Measurements from ENCODE around the gene JOSD2.

The JOSD2 gene

GRCh38 chr19:50512999-50513745, 2.2 kb upstream of the JOSD2 start:
- DNase-seq = no peak

GRCh38 chr19:50512112-50512998, 1.4 kb upstream of the JOSD2 start:
- no peak for DNase-seq

- DNase-seq = peak; percentile 45
Measured at GRCh38 chr19:50510700-50511068, 307 bp downstream of the JOSD2 start.

DNA sequence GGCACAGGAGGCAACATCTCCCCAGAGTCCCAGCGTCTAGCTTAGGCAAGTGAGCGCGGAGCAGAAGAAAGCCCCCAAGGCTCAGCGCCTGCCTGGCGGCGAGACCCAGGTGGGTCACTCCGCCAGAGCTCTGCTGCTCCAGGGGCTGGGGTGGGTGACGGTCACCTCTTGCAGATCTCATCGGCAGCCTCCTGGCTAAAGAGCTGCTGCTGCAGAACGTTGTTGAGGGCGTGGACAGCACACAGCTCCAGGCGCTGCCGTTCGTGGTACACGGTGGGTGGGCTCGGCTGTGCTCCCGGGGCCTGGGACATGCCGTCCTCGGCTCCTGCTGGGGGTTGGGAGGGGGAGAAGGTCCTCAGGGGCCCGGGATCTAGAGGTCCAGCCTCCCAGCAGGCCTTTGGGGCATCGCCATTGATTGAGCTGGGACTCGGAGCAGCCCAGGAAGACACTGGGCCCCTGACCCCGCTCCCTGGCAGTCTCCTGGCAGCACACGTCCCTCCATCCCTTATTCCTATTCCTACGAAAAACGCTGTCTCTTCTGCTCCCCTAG, 795 bp downstream of the JOSD2 start:
- no peak for DNase-seq

DNA sequence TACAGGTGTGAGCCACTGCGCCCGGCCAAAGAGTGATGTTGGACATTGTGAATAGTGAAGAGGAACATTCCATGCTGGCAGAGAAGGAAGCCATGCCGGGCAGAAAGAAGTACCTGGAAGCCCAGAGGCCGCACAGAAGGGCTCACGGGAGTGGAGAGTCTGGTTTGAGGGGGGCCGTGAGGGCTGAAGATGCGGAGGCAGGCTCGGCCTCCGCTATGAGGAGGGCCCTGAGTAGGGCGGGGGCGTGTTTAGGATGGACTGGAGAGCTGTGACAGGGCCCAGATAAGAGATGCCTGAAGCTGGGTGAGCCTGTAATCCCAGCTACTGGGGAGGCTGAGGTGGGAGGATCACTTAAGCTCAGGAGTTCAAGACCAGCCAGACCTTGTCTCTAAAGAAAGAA, 1.6 kb downstream of the JOSD2 start:
- no peak for DNase-seq

DNA sequence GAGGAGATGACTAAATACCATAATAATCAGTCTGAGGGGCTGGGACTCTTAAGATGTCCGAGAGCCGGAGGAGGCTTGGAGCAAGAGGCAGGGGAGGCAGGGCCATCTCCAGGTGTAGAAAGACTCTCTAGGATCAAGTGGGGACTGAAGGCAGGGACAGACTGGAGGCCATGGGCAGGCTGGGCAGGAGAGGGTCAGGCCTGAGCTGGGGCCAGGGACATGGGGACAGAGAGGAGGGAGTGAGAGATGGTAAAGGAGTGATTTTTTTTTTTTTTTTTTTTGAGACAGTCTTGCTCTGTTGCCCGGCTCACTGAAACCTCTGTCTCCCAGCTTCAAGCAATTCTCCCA, 2.2 kb downstream of the JOSD2 start:
- DNase-seq = no peak

DNA sequence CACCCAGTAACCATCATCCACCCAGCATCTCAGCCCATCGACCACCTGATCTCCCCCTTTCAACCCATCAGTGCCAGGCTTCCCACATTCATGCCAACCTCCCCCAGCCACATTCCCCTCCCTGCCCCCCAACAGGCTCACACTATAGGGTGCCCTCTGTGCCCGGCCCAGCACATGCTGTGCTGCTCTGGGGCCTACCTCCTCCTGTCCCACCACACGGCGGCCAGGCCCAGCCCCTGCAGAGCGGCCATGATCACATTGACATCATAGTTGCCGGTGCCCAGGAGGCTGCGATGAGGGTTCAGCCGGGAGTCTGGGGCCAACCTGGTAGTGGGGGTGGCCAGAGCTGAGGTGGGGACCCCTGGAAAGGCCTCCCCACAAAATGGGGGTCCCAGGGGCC, 3.6 kb downstream of the JOSD2 start:
- DNase-seq = no peak

- no peak for DNase-seq
Measured at GRCh38 chr19:50506700-50507099, 4.3 kb downstream of the JOSD2 start.

- DNase-seq = no peak
Measured at GRCh38 chr19:50505856-50506611, 5.0 kb downstream of the JOSD2 start.

GRCh38 chr19:50501568-50502475, 9.2 kb downstream of the JOSD2 start:
- DNase-seq = no peak

DNA sequence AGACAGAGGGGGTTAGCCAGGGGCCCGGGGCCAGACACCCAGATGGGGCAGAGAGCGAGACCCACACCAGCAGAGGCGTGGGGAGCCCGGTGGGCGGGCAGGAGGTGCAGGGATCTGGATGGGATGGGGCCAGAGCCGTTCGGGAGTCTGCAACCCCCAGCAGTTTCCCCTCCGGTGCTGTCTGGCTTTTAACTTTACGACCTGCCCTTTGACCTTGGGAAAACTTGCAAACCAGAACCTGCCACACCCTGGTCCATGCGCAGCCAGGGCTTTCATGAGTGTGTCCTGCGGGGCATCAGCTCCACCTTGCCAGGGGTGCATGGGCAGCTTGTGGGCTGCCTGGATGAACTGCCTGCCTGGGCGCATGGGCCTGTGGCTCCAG, 9.8 kb downstream of the JOSD2 start:
- DNase-seq = no peak

DNA sequence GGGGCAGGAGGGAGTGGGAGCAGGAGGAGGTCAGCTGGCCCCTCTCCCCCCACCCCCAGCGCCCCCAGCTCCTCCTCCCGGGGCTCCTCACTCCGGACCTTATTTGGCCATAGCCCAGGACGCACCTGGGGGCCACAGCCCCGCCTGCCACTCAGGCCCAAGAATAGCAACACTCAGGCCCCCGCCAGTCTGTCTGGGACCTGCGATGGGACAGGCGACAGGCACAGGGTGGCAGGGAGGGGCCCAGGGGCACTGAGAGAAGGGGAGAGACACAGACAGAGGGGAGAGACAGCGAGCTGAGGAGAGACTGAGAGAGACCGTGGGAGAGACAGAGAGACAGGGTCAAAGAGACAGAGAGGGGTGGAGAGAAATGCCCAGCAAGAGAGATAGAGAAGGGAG, 10.2 kb downstream of the JOSD2 start:
- no peak for DNase-seq

DNA sequence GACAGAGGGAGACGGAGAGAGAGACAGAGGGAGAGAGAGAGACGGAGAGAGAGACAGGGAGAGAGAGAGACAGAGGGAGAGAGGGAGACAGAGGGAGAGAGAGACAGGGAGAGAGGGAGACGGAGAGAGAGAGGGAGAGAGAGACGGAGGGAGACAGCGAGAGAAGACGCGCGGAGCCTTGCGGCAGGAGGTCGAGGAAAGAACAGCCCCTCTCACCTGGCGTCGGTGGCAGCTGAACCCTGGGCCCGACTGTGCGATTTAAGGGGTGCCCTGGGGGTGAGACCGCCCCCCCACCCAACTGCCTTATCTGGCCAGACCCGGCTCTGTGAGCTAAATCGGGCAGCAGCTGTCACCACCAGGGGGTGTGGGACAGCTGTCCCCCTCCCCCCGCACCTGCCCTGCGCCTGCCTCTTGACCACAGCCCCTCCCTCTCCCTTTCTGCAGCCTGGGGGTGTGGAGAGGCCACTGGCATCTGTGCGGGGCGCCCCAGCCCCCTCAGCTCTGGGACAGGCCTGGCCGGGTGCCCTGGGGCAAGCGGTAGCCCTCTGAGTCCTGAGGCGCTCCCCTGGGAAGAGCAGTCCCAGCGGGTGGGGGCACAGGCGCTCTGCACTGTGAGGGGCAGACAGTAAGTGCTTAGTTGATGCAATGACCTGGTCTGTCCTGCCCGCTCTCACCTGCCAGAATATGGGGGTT, 10.8 kb downstream of the JOSD2 start:
- DNase-seq = no peak

DNA sequence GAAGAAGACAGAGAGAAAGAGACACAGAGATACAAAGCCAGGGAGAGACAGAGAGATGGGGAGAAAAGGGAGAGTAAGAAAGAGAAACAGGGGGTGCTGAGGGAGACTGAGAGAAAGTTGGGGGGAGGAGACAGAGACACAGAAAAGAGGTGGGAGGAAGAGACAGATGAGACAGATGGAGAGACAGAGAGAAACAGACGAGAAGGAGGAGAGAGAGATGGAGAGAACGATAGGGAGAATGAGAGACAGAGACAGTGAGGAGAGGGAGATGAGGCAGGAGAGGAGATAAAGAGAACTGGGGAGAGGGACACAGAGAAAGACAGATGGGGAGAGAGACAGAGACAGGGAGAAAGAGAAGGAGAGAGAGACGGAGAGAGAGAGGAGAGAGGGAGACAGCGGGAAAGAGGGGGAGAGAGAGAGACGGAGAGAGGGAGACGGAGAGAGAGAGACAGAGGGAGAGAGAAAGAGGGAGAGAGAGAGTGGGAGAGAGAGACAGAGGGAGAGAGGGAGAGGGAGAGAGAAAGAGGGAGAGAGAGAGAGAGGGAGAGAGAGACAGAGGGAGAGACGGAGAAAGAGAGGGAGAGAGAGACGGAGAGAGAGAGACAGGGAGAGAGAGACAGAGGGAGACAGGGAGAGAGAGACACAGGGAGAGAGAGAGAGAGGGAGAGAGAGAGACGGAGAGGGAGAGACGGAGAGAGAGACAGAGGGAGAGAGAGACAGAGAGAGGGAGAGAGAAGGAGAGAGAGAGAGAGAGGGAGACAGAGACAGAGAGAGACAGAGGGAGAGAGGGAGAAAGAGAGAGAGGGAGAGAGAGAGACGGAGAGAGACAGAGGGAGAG, 12.6 kb downstream of the JOSD2 start:
- DNase-seq = no peak

- no peak for DNase-seq
Measured at GRCh38 chr19:50497022-50497405, 14.0 kb downstream of the JOSD2 start.

DNA sequence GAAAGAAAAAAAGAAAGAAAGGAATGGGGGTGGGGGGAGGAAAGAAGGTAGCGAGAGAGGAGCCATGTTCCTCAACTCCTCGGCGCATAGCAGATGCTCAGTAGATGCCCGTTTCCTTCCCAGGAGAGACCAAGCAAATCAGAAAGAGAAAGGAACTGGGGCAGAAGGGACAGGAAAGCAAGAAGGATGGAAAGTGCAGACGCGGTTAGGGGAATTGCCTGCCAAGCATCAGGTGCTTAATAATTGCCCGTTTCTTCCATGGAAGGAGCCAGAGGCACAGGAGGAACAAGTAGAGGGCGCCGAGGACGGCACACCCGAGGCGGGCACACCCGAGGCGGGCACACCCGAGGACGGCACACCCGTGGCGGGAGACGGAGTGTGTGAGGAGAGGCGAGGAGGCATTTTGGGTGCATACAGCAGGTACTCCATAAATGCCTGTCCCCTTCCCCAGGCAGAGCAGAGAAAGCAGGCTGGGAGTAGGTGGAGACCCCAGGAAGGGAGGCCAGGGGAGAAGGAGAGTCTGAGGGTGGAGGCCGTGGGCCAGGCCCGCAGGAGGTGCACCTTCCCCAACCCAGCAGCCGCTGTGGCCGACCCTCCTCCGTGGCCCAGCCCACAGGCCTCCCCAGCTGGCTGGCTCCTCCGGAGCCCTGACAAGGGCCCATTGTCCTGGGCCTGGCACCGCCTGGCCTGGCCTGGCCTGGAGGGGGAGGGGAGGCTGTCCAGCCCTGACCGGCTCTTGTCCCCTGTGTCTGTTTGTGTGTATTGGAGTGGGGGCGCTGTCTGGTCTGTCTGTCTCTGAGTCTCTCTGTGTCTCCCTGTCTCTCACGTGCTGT, 14.6 kb downstream of the JOSD2 start:
- no peak for DNase-seq

DNA sequence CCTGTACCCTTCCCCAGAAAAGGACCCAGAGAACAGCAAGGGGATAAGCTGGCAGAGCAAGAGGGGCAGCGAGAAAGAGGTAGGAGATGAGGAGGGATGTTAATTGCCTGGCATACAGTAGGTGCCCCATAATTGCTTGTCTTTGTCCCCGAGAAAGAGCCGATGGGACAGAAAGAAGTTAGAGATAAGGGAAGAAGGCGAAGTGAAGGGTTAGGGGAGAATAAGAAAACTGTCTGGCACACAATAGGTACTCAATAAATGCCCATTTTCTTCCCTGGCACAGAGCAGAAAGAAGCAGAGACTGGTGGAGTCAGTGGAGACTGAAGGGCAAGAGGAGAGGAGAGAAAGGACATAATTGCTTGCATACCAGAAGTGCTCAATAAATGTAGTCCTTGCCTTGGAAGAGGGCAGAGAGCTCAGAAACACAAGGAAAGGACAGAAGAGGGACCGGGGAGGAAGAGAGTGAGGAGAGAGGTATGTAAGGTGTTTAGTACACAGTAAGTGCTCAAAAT, 15.9 kb downstream of the JOSD2 start:
- no peak for DNase-seq

- no peak for DNase-seq
Measured at GRCh38 chr19:50494186-50495019, 16.6 kb downstream of the JOSD2 start.

- no peak for DNase-seq
Measured at GRCh38 chr19:50493171-50493570, 17.8 kb downstream of the JOSD2 start.
